ENCODE measurements around the gene GPI.

- no peak for TF ChIP-seq POLR2AphosphoS5 (IDR thresholded peaks at IDR 0.05; ENCODE audit: borderline replicate concordance, low read depth, low read length)
- TF ChIP-seq EZH2 (IDR thresholded peaks at IDR 0.05): no peak
Observed at GRCh38 chr19:34320277-34320676, 44.7 kb upstream of the GPI start.
